ENCODE measurements around the gene NMNAT3.

- TF ChIP-seq CTCF (IDR thresholded peaks at IDR 0.05; ENCODE audit: borderline replicate concordance, extremely low read depth, low read length, poor library complexity, severe bottlenecking) (no peak), EZH2 (IDR thresholded peaks at IDR 0.05; ENCODE audit: borderline replicate concordance, low read depth, low read length, severe bottlenecking) (no peak)
These were observed 89.3 kb downstream of the NMNAT3 start for GRCh38 chr3:139588450-139588849.

All from DND-41 (cell line).